ENCODE data around the gene PEX11B.

PEX11B gene

DNA sequence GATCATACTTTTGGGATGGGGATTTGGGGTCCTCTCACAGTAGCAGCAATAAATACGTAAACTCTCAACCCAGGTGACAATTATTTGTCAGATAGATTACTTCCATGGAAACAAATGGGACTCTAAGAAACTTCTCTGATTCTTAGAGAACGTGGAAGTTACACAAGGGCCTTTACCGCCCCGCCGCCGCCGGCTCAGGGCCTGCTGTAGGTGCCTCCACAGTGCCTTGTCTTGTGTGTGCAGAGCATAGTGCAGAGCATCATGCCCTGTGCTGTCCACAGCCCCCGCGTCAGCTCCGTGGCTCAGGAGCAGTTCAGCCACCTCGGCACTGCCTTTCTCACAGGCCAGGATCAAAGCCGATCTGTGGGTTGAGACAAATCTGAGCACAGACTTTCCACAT lies 43.9 kb downstream of the PEX11B start:
- DNase-seq (ENCODE audit: low read depth): no peak
- no peak overlapping the region for H3K4me3 ChIP-seq (ENCODE audit: low read length)
- TF ChIP-seq, protein P1, sequence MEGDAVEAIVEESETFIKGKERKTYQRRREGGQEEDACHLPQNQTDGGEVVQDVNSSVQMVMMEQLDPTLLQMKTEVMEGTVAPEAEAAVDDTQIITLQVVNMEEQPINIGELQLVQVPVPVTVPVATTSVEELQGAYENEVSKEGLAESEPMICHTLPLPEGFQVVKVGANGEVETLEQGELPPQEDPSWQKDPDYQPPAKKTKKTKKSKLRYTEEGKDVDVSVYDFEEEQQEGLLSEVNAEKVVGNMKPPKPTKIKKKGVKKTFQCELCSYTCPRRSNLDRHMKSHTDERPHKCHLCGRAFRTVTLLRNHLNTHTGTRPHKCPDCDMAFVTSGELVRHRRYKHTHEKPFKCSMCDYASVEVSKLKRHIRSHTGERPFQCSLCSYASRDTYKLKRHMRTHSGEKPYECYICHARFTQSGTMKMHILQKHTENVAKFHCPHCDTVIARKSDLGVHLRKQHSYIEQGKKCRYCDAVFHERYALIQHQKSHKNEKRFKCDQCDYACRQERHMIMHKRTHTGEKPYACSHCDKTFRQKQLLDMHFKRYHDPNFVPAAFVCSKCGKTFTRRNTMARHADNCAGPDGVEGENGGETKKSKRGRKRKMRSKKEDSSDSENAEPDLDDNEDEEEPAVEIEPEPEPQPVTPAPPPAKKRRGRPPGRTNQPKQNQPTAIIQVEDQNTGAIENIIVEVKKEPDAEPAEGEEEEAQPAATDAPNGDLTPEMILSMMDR (conservative IDR thresholded peaks at IDR 0.05; ENCODE audit: low read depth, low read length): no peak

DNA sequence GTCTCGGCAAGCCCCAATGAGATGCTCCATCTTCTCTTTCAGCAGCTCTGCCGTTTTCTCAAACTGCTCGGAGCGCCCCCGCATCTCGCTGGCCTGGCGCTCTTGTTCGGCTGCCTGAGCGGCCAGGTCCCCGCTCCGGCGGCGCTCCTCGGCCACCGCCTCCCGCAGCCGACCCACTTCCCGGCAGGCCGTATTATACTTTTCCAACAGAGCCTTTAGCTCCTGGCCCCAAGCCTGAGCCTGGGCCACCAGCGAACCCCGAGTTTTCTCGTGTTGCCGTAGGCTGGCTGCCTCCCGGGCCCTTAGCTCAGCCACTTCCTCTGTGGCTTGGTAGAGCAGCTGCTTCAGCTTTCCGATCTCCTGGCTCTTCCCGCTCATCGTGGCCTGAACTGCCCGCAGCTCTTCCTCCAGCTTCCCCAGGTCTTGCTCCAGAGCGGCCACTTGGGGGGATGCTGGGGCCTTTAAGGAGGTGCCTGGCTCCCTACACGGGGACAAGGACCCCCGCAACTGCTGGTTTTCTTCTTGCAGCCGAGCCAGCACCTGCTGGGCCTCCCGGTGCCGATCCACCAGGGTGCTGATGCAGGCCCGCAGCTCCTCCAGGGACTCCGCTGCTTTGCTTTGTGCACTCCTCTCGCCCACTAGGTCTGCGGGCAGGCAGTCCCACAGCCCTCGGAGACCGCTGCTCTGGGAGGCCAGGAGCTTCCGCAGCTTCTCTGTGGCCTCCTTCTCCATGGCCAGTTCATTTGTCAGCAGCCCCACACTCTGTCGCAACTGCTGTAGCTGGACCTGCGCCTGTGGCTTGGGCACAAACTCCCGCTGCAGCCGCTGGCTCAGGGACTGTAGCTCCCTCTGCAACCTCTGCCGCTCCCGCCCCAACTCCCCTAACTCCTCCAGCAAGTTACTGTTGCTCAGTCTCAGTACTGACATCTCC lies 46.3 kb downstream of the PEX11B start:
- TF ChIP-seq, protein P1 (conservative IDR thresholded peaks at IDR 0.05; ENCODE audit: low read depth, low read length): no peak
- DNase-seq (ENCODE audit: low read depth): no peak
- H3K4me3 ChIP-seq (ENCODE audit: low read length): peak overlapping the region; percentile 37

DNA sequence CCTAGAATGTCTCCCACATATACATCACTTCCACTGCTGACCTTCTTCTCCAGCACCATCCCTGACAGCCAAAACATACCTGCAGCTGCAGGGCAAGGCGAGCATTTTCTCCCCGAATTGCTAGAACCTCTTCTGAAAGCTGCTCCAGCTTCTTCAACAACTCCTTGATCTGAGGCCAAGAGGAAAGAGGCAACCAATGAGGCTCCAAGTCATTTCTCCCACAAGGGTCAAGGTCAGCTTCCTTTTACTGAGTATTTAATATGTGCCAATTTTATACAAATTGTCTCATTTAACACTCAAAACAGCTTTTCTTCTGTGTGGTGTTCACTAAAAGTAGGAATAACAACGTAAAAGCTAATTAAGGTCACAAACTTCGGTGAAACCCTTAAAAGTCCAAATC lies 50.3 kb downstream of the PEX11B start:
- DNase-seq (ENCODE audit: low read depth): no peak
- TF ChIP-seq, protein P1 (conservative IDR thresholded peaks at IDR 0.05; ENCODE audit: low read depth, low read length): no peak
- H3K4me3 ChIP-seq (ENCODE audit: low read length): no peak overlapping the region

DNA sequence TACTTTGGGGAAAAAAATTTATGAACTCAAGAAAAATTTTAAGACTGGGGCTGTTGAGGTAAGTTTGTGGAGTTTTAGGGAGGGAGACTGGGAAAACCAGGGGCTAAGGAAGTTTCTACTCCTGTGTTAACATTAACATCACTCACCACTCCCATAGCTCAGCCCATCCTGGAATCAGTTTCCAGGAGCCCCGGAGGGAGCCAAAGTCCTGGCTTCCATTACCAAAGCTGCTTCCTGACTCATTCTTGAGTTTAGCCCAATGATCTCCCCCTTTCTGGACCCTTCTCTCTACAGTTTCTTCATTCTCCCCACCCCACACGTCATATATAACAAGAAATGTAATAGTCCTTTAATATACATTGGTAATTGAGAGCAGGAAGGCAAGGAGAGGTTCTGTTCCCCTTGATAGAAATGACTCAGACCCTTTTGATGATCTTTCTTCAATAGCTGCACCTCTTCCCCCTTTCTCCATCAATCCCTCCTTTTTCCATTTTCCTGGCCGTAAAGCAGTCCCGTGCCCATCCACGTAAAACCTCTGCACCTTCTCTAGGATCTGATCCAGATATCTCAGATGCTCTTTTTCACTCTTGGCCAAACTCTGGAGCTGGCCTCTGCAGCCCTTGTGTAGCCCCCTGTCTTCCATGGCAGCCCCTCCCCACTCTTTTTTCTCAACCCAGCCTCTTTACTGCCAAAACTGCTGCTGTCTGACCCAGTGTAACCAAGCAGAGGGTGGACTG lies 55.1 kb downstream of the PEX11B start:
- TF ChIP-seq, protein P1 (conservative IDR thresholded peaks at IDR 0.05; ENCODE audit: low read depth, low read length): no peak
- H3K4me3 ChIP-seq (ENCODE audit: low read length): no peak overlapping the region
- no peak for DNase-seq (ENCODE audit: low read depth)
